HG03280 (cell line): ENCODE data around the gene NELFCD.
"Not testable (repeated sequence)": the region's sequence is repeated elsewhere in the genome, so short reads cannot be mapped to it uniquely, and the experiment has no call there.

ENCODE experiments used
- ATAC-seq: cut with Tn5 transposase; IDR thresholded peaks from one replicate; pipeline ENCODE4 v1.9.1; 2021; ENCODE audit warnings: mild to moderate bottlenecking, moderate library complexity; ENCODE audit not compliant: unreplicated experiment

NELFCD gene

GRCh38 chr20:58980711-58981627 lies at the start of gene NELFCD:
TSS of gene NELFCD (plus strand) at chr20:58981256. CDS start at chr20:58981310, 54 bp downstream.
- peak; percentile 86 for ATAC-seq

GRCh38 chr20:58932170-58932569 lies 48.9 kb upstream of the NELFCD start:
- no peak for ATAC-seq

GRCh38 chr20:58938078-58938477 lies 43.0 kb upstream of the NELFCD start:
- ATAC-seq: no peak

- ATAC-seq: no peak
Measured at GRCh38 chr20:58938541-58938940, 42.5 kb upstream of the NELFCD start.

- no peak for ATAC-seq
Measured at GRCh38 chr20:58941471-58941870, 39.6 kb upstream of the NELFCD start.

GRCh38 chr20:58942549-58942948 lies 38.5 kb upstream of the NELFCD start:
- ATAC-seq: no peak

- ATAC-seq: no peak
Measured at GRCh38 chr20:58944610-58945009, 36.4 kb upstream of the NELFCD start.

GRCh38 chr20:58945965-58946631 lies 35.0 kb upstream of the NELFCD start:
- ATAC-seq: no peak

- ATAC-seq: not testable (repeated sequence)
Measured at GRCh38 chr20:58947797-58948388, 33.2 kb upstream of the NELFCD start.

- ATAC-seq: no peak
Measured at GRCh38 chr20:58950603-58951002, 30.5 kb upstream of the NELFCD start.

- no peak for ATAC-seq
Measured at GRCh38 chr20:58953050-58953449, 28.0 kb upstream of the NELFCD start.

- ATAC-seq: no peak
Measured at GRCh38 chr20:58956078-58956477, 25.0 kb upstream of the NELFCD start.

GRCh38 chr20:58959652-58960051 lies 21.4 kb upstream of the NELFCD start:
- no peak for ATAC-seq

- no peak for ATAC-seq
Measured at GRCh38 chr20:58963060-58963584, 17.9 kb upstream of the NELFCD start.

- ATAC-seq: not testable (repeated sequence)
Measured at GRCh38 chr20:58963922-58964321, 17.1 kb upstream of the NELFCD start.

GRCh38 chr20:58965270-58966064 lies 15.6 kb upstream of the NELFCD start:
- ATAC-seq: no peak

GRCh38 chr20:58967652-58968429 lies 13.2 kb upstream of the NELFCD start:
- no peak for ATAC-seq

GRCh38 chr20:58969439-58969838 lies 11.6 kb upstream of the NELFCD start:
- no peak for ATAC-seq

GRCh38 chr20:58970146-58970545 lies 10.9 kb upstream of the NELFCD start:
- ATAC-seq: no peak

GRCh38 chr20:58971429-58971828 lies 9.6 kb upstream of the NELFCD start:
- no peak for ATAC-seq
